SU-DHL-6 (cell line): Measurements from ENCODE around the gene WAPL.

Experiments used
- CTCF ChIP-seq: fragments of 200-600 bp; sonication (generic); IDR thresholded peaks from one replicate; pipeline ENCODE4 v1.5.1; 2017; ENCODE audit warnings: antibody characterized with exemption, mild to moderate bottlenecking, low read length, moderate library complexity; ENCODE audit not compliant: insufficient read depth, poor library complexity, severe bottlenecking
- EZH2phosphoT487 ChIP-seq: fragments of 200-600 bp; sonication (generic), shearing (Covaris generic); conservative IDR thresholded peaks from 2 replicates; pipeline ENCODE4 v1.6.1; 2018; ENCODE audit warnings: mild to moderate bottlenecking, antibody characterized with exemption, low read length, moderate library complexity, mixed read lengths

GRCh38 chr10:86413046-86413728 lies 108.4 kb downstream of the WAPL start:
- TF ChIP-seq CTCF (no peak), EZH2phosphoT487 (no peak)
